ENCODE data around the gene DGCR2. TPM values are rescaled to one million over a fixed set of nuclear protein-coding genes. Genes with fewer than 3 reads are reported as not detected.
"Not testable (repeated sequence)": the region's sequence is repeated elsewhere in the genome, so short reads cannot be mapped to it uniquely, and the experiment has no call there.

Gene DGCR2
- total RNA-seq, 2 experiments from 2014 or later: 30.5 to 34.2 TPM

GRCh38 chr22:19003508-19003907 is 118.7 kb downstream of the DGCR2 start:
- no peak for ATAC-seq
- H3K9me3 Mint-ChIP-seq (ENCODE audit: insufficient read depth): no peaks in the 10 kb centered on the region
- DNase-seq: no peak
- H3K27me3 Mint-ChIP-seq (ENCODE audit: low read depth): peaks cover 21% of the 10 kb centered on the region
- ChIA-PET POLR2A (no interaction called here), CTCF (no interaction called here)
- H3K4me3 Mint-ChIP-seq: no peak overlapping the region
- no peaks in the 10 kb centered on the region for H3K4me1 Mint-ChIP-seq (ENCODE audit: low read depth)
- H3K36me3 Mint-ChIP-seq (ENCODE audit: low read depth): no peaks in the 10 kb centered on the region
- H3K27ac Mint-ChIP-seq: no peak overlapping the region

- Mint-ChIP-seq H3K36me3 (ENCODE audit: low read depth) (no peaks in the 10 kb centered on the region), H3K9me3 (ENCODE audit: insufficient read depth) (no peaks in the 10 kb centered on the region), H3K4me3 (no peak overlapping the region), H3K27ac (no peak overlapping the region), H3K4me1 (ENCODE audit: low read depth) (no peaks in the 10 kb centered on the region), H3K27me3 (ENCODE audit: low read depth) (peaks cover 27% of the 10 kb centered on the region)
- DNase-seq (no peak), ATAC-seq (no peak)
- ChIA-PET POLR2A (no interaction called here), CTCF (no interaction called here)
These were observed 119.6 kb downstream of the DGCR2 start for GRCh38 chr22:19002684-19003038.

- DNase-seq (no peak), ATAC-seq (no peak)
- no peaks in the 10 kb centered on the region for H3K36me3 Mint-ChIP-seq (ENCODE audit: low read depth)
- no peaks in the 10 kb centered on the region for H3K9me3 Mint-ChIP-seq (ENCODE audit: insufficient read depth)
- CTCF ChIA-PET: no interaction called here
- H3K27ac Mint-ChIP-seq: no peak overlapping the region
- peaks cover 33% of the 10 kb centered on the region for H3K27me3 Mint-ChIP-seq (ENCODE audit: low read depth)
- POLR2A ChIA-PET: no interaction called here
- H3K4me1 Mint-ChIP-seq (ENCODE audit: low read depth): no peaks in the 10 kb centered on the region
- H3K4me3 Mint-ChIP-seq: no peak overlapping the region
These were observed 121.0 kb downstream of the DGCR2 start for GRCh38 chr22:19001204-19001603.

GRCh38 chr22:19000106-19000505 is 122.1 kb downstream of the DGCR2 start:
- H3K9me3 Mint-ChIP-seq (ENCODE audit: insufficient read depth); H3K36me3 Mint-ChIP-seq (ENCODE audit: low read depth); H3K4me3 Mint-ChIP-seq; ATAC-seq; H3K4me1 Mint-ChIP-seq (ENCODE audit: low read depth); POLR2A ChIA-PET; H3K27ac Mint-ChIP-seq; DNase-seq: not testable (repeated sequence)
- CTCF ChIA-PET: interaction anchor here (1.1 kb wide), 1 partner anchor 43 kb away, joined by 3 read pairs; no protein-coding TSS in a partner anchor
- peaks cover 33% of the 10 kb centered on the region for H3K27me3 Mint-ChIP-seq (ENCODE audit: low read depth)

- Mint-ChIP-seq H3K27ac (no peak overlapping the region), H3K27me3 (ENCODE audit: low read depth) (peaks cover 33% of the 10 kb centered on the region), H3K4me1 (ENCODE audit: low read depth) (no peaks in the 10 kb centered on the region), H3K9me3 (ENCODE audit: insufficient read depth) (no peaks in the 10 kb centered on the region), H3K4me3 (no peak overlapping the region), H3K36me3 (ENCODE audit: low read depth) (no peaks in the 10 kb centered on the region)
- no peak for DNase-seq
- ChIA-PET CTCF (interaction anchor here (1.1 kb wide), 1 partner anchor 44 kb away, joined by 3 read pairs; no protein-coding TSS in a partner anchor), POLR2A (no interaction called here)
- no peak for ATAC-seq
These were observed 122.8 kb downstream of the DGCR2 start for GRCh38 chr22:18999416-18999815.

GRCh38 chr22:18999008-18999407 is 123.2 kb downstream of the DGCR2 start:
- Mint-ChIP-seq H3K4me1 (ENCODE audit: low read depth) (no peaks in the 10 kb centered on the region), H3K27me3 (ENCODE audit: low read depth) (peaks cover 33% of the 10 kb centered on the region), H3K9me3 (ENCODE audit: insufficient read depth) (no peaks in the 10 kb centered on the region), H3K27ac (no peak overlapping the region), H3K4me3 (no peak overlapping the region), H3K36me3 (ENCODE audit: low read depth) (no peaks in the 10 kb centered on the region)
- POLR2A ChIA-PET: no interaction called here
- ATAC-seq: no peak
- no peak for DNase-seq
- CTCF ChIA-PET: interaction anchor here (1.0 to 1.1 kb wide), 2 partner anchors 8 to 44 kb away, joined by 3 to 4 read pairs; no protein-coding TSS in a partner anchor

GRCh38 chr22:18997925-18998315 is 124.3 kb downstream of the DGCR2 start:
- H3K36me3 Mint-ChIP-seq (ENCODE audit: low read depth): no peaks in the 10 kb centered on the region

GRCh38 chr22:18997306-18997924 is 124.8 kb downstream of the DGCR2 start:
- Mint-ChIP-seq H3K4me3 (no peak overlapping the region), H3K4me1 (ENCODE audit: low read depth) (no peaks in the 10 kb centered on the region), H3K27ac (no peak overlapping the region), H3K36me3 (ENCODE audit: low read depth) (no peaks in the 10 kb centered on the region), H3K9me3 (ENCODE audit: insufficient read depth) (no peaks in the 10 kb centered on the region), H3K27me3 (ENCODE audit: low read depth) (peaks cover 32% of the 10 kb centered on the region)
- ChIA-PET CTCF (no interaction called here), POLR2A (no interaction called here)
- DNase-seq (no peak), ATAC-seq (no peak)

More at GRCh38 chr22:18997925-18998315, 124.3 kb downstream of the DGCR2 start:
- ChIA-PET POLR2A (no interaction called here), CTCF (interaction anchor here (1.0 kb wide), 1 partner anchor 9 kb away, joined by 4 read pairs; no protein-coding TSS in a partner anchor)
- Mint-ChIP-seq H3K4me3 (no peak overlapping the region), H3K4me1 (ENCODE audit: low read depth) (no peaks in the 10 kb centered on the region), H3K27me3 (ENCODE audit: low read depth) (peaks cover 30% of the 10 kb centered on the region), H3K27ac (no peak overlapping the region), H3K9me3 (ENCODE audit: insufficient read depth) (no peaks in the 10 kb centered on the region)
- no peak for DNase-seq
- no peak for ATAC-seq

- POLR2A ChIA-PET: no interaction called here
- no peaks in the 10 kb centered on the region for H3K36me3 Mint-ChIP-seq (ENCODE audit: low read depth)
- DNase-seq: no peak
These were observed 125.8 kb downstream of the DGCR2 start for GRCh38 chr22:18996376-18996900.

GRCh38 chr22:18995327-18995711 is 126.9 kb downstream of the DGCR2 start:
- POLR2A ChIA-PET: no interaction called here
- H3K4me1 Mint-ChIP-seq (ENCODE audit: low read depth): no peaks in the 10 kb centered on the region
- no peaks in the 10 kb centered on the region for H3K36me3 Mint-ChIP-seq (ENCODE audit: low read depth)
- no peak overlapping the region for H3K4me3 Mint-ChIP-seq
- H3K27ac Mint-ChIP-seq: no peak overlapping the region
- CTCF ChIA-PET: no interaction called here
- ATAC-seq (no peak), DNase-seq (no peak)
- H3K9me3 Mint-ChIP-seq (ENCODE audit: insufficient read depth): no peaks in the 10 kb centered on the region
- peaks cover 23% of the 10 kb centered on the region for H3K27me3 Mint-ChIP-seq (ENCODE audit: low read depth)

More at GRCh38 chr22:18996376-18996900, 125.8 kb downstream of the DGCR2 start:
- ATAC-seq: no peak
- Mint-ChIP-seq H3K4me3 (no peak overlapping the region), H3K27ac (no peak overlapping the region), H3K9me3 (ENCODE audit: insufficient read depth) (no peaks in the 10 kb centered on the region), H3K4me1 (ENCODE audit: low read depth) (no peaks in the 10 kb centered on the region), H3K27me3 (ENCODE audit: low read depth) (peaks cover 29% of the 10 kb centered on the region)
- CTCF ChIA-PET: no interaction called here

- DNase-seq (no peak), ATAC-seq (no peak)
- Mint-ChIP-seq H3K36me3 (ENCODE audit: low read depth) (no peaks in the 10 kb centered on the region), H3K4me3 (no peak overlapping the region), H3K9me3 (ENCODE audit: insufficient read depth) (no peaks in the 10 kb centered on the region), H3K27ac (no peak overlapping the region), H3K27me3 (ENCODE audit: low read depth) (peaks cover 22% of the 10 kb centered on the region), H3K4me1 (ENCODE audit: low read depth) (no peaks in the 10 kb centered on the region)
- POLR2A ChIA-PET: no interaction called here
- CTCF ChIA-PET: no interaction called here
These were observed 127.4 kb downstream of the DGCR2 start for GRCh38 chr22:18994701-18995326.

- Mint-ChIP-seq H3K27ac (no peak overlapping the region), H3K27me3 (ENCODE audit: low read depth) (peaks cover 22% of the 10 kb centered on the region), H3K4me1 (ENCODE audit: low read depth) (no peaks in the 10 kb centered on the region), H3K4me3 (no peak overlapping the region), H3K9me3 (ENCODE audit: insufficient read depth) (no peaks in the 10 kb centered on the region), H3K36me3 (ENCODE audit: low read depth) (no peaks in the 10 kb centered on the region)
- CTCF ChIA-PET: no interaction called here
- POLR2A ChIA-PET: no interaction called here
- no peak for DNase-seq
- no peak for ATAC-seq
These were observed 128.2 kb downstream of the DGCR2 start for GRCh38 chr22:18994056-18994455.

Data from activated CD8-positive, alpha-beta T cell treated with anti-CD3 and anti-CD28 coated beads, Interleukin-2, amount 10 ng/mL, durations not matched to agents 7 days and 5 days (primary cell).